Type B pancreatic cell (in vitro differentiated cells): Measurements from ENCODE around the gene ANK3. TPM values are rescaled to one million over a fixed set of nuclear protein-coding genes. Genes with fewer than 3 reads are reported as not detected.

Experiments
- DNase-seq: peaks from one replicate; pipeline ENCODE4 v3.0.0; 2021; ENCODE audit warnings: mixed read lengths; ENCODE audit not compliant: unreplicated experiment; ENCODE audit errors: extremely low spot score
- H3K27ac Mint-ChIP-seq: 2 replicates; pipeline ENCODE4 v1.8.0; 2021; ENCODE audit warnings: mild to moderate bottlenecking, mixed read lengths
- H3K27me3 Mint-ChIP-seq: 2 replicates; pipeline ENCODE4 v1.8.0; 2021; ENCODE audit warnings: mixed read lengths
- H3K36me3 Mint-ChIP-seq: 2 replicates; pipeline ENCODE4 v1.8.0; 2021; ENCODE audit warnings: mixed read lengths
- H3K4me1 Mint-ChIP-seq: one replicate; pipeline ENCODE4 v1.8.0; 2021; ENCODE audit warnings: mixed read lengths; ENCODE audit not compliant: unreplicated experiment
- H3K4me3 Mint-ChIP-seq: 2 replicates; pipeline ENCODE4 v1.8.0; 2021; ENCODE audit warnings: mild to moderate bottlenecking, mixed read lengths
- H3K9me3 Mint-ChIP-seq: 2 replicates; pipeline ENCODE4 v1.8.0; 2021; ENCODE audit warnings: mixed read lengths
- CTCF ChIP-seq: fragments of 200-600 bp; sonication (generic); conservative IDR thresholded peaks from 2 replicates; pipeline ENCODE4 v1.5.0; 2021; ENCODE audit warnings: antibody characterized with exemption, mild to moderate bottlenecking
- total RNA-seq: library from RNA; stranded (reverse); gene quantifications from 2 replicates; pipeline ENCODE4 v1.2.1, GENCODE V29; 2021; ENCODE audit warnings: low replicate concordance

ANK3 gene
- total RNA-seq, 1 donor from 2014 or later = 90.2 TPM

DNA sequence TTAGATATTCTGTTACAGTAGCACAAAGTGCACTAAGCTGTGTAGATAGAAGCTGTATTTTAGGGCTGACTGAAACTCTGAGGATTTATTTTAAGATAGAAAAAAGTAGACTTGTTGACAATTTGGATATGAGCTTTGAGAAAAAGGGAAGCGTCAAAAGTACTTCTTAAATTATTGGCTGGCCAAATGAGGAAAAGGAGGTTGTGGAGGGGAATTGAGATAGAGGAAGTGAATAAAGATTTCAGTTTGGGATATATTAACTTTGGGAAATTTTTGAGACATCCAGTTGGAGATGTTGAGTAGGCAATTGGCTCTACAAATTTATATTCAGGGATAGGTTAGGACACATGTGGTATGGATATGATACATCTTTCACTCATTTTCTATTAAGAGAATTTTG is 409.3 kb downstream of the ANK3 start:
- Mint-ChIP-seq H3K9me3 (peaks cover 11% of the 10 kb centered on the region), H3K4me1 (peaks cover 8% of the 10 kb centered on the region), H3K4me3 (no peak overlapping the region), H3K27me3 (no peaks in the 10 kb centered on the region), H3K36me3 (no peaks in the 10 kb centered on the region), H3K27ac (no peak overlapping the region)
- DNase-seq = no peak
- TF ChIP-seq CTCF = no peak

DNA sequence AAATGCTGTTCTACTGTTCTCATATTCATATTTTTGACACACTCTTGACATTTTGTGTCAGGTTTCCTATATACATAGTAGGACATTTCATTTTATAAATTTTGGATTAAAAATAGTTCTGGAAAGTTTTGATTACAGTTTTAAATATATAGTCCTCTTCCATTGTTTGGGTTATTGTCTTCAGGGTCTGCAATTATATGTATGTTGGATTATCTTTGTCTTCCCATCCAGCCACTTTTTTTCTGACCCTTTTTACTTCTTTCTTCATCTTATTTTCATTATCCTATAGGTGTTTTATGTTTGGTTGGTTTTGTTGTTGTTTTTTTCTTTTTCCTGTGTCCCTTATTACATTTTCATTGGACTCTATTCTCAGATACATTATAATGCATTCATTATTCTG is 412.2 kb downstream of the ANK3 start:
- H3K4me3 Mint-ChIP-seq = no peak overlapping the region
- H3K27me3 Mint-ChIP-seq = no peaks in the 10 kb centered on the region
- peaks cover 11% of the 10 kb centered on the region for H3K9me3 Mint-ChIP-seq
- no peak for DNase-seq
- no peak for TF ChIP-seq CTCF
- no peaks in the 10 kb centered on the region for H3K36me3 Mint-ChIP-seq
- no peak overlapping the region for H3K27ac Mint-ChIP-seq
- H3K4me1 Mint-ChIP-seq = peaks cover 8% of the 10 kb centered on the region

DNA sequence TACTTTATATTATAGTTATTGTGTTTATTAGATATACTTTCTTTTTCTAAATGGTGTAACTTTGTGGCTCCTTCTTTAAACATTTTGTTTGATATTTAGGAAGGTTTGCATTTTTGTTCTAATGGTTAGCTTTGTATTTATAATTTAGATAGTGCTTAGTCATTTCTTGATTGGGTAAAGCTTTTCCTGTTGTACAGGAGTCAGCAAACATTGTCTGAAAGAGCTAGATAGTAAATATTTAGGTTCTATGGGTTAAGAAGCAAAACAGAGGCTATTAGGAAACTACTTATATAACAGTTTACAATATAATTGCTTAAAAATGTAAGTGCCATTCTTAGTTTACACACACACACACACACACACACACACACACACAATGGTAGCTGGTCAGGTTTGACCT is 412.8 kb downstream of the ANK3 start:
- Mint-ChIP-seq H3K36me3 (no peaks in the 10 kb centered on the region), H3K9me3 (peaks cover 11% of the 10 kb centered on the region), H3K27me3 (no peaks in the 10 kb centered on the region), H3K27ac (no peak overlapping the region), H3K4me1 (peaks cover 8% of the 10 kb centered on the region), H3K4me3 (no peak overlapping the region)
- no peak for TF ChIP-seq CTCF
- DNase-seq = no peak
